Hippocampal formation (tissue), 2 donors: ENCODE measurements around the gene EVX2.

Experiments
- DNase-seq, 2 donors: peaks; one replicate each; lab custom pipeline; 2025; lab: John Stamatoyannopoulos, UW

Gene EVX2

DNA sequence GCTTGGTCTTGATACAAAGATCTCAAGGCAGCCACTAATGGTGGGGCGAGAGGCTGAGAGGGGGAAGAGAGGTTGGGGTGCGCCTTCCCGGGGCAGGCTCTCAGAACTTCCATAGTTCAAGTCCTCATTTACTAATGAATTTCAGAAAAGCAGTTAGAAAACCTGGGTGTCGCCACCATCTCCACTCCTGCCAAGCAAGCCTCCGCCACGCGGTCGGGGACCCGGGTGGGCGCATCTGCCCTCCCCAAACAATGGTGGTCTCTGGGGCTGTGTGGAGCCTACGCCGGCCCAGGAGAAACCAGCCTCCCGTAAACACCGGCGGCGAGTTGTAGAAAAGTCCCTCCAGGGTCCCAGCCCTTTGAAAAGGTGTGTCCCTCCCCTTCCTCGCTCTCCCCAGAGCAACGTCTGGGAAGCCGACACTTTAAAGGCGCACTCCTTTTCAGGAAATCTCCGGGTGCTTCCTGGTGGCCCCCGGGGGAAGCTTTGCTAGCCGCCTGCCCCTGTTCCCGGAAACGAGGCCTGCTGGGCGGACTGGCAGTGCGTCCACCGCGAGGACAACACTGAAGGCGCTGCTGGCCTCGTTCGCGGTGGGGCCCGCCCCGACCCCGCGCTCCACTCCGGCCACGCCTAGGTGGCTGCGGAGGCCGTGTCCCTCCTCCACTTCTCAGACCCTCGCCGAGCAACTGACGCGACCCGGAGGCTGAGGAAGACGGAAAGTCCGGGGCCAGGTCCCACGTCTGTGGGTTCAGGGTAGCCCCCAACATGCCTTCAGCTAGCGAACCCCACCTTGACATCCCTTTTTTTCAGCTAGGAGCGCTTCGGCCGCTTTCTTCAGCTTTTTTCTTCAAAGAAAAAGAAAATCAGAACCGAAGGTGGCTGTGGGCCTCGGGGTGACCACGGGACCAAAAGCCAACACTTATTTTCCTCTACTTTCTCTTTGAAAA, 16.8 kb downstream of the EVX2 start:
- DNase-seq: no peak

DNA sequence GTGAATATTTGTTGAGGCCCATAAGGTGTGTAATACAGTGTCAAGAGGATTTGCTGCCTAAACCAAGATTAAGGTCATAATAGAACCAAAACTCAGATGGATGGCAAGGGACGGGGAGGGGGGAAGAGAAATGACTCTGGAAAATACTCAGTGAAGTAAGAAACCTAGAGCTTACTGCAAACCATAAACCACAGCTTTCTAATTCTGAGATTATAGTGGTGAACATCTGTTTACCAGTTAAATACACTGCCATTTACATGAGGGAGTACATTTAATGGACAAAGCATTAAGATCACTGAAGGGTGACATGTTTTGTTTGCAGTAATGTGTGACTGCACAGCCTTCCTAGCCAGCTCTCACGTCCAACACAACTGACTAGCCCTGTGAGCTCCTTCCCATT, 19.8 kb downstream of the EVX2 start:
- DNase-seq: no peak

DNA sequence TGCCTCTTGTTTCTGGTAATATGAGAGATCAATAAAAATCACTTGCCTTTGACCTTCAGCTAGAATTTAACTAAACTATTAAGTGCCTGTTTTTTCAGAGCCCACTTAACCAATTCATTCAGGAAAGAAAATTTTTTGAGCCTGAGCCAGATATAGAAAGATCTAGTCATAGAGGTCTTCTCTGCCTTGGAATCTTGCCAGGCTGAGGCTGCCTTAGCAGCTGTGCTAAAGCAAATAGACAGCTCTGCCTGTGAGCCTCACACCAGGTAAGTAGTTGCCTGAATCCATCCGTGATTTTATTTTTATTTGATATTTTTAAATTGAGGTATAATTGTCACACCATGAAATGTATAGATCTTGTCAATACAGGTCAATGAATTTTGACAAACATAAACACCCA, 27.4 kb downstream of the EVX2 start:
- no peak for DNase-seq

GRCh38 chr2:176039375-176039774, 44.4 kb downstream of the EVX2 start:
- no peak for DNase-seq

DNA sequence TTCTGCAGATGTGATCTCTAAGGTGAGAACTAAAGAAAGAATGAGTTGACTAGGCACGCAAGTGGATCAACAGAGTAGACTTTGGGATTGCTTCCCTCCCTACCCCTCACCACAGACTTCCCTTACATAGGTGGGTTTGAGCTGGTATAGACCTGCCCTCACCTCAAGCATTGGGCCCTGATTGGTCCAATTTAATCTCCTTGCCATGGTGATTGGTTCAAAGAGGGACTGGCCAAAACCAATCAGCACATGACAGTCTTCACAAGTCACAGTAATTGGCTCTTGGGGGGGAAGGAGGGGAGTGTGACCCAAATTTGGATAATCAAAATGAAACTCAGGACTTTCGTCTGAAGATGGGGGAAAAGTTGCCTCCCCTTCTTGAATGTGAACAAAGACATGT, 45.1 kb downstream of the EVX2 start:
- DNase-seq: no peak

- DNase-seq: no peak
Measured at GRCh38 chr2:176035013-176035691, 48.6 kb downstream of the EVX2 start.

DNA sequence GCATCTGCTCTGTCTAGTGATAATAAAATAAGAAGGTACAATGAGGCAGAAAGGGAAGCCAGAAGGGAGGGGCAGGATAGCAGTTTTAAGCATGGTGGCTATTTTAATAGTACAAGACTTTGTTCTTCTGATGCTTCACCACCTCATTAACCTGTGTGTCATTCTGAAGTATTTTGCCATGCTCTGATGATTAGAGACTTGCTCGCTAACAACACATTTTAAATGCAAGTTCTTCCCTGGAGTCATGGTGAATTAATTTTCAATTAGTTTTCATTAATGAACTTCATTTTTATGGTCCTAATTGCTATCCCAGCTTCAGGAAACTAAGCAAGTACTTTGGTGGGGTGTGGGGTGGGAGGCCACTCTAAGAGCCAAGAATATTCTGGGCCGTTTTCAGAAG, 56.0 kb downstream of the EVX2 start:
- no peak for DNase-seq
